ENCODE data around the gene PCDH15.
"Not testable (repeated sequence)": the region's sequence is repeated elsewhere in the genome, so short reads cannot be mapped to it uniquely, and the experiment has no call there.

Gene PCDH15

GRCh38 chr10:54469587-54470323 is 331.3 kb downstream of the PCDH15 start:
- H3K4me3 ChIP-seq (ENCODE audit: low read length) = no peak overlapping the region
- DNase-seq (ENCODE audit: low read depth, low spot score) = no peak

GRCh38 chr10:54454271-54454670 is 346.8 kb downstream of the PCDH15 start:
- DNase-seq (ENCODE audit: low read depth, low spot score) = no peak

GRCh38 chr10:54449056-54449455 is 352.0 kb downstream of the PCDH15 start:
- no peak for DNase-seq (ENCODE audit: low read depth, low spot score)
- H3K4me3 ChIP-seq (ENCODE audit: low read length) = no peak overlapping the region

More at GRCh38 chr10:54454271-54454670, 346.8 kb downstream of the PCDH15 start:
- H3K4me3 ChIP-seq (ENCODE audit: low read length) = no peak overlapping the region

- H3K4me3 ChIP-seq (ENCODE audit: low read length) = no peak overlapping the region
- no peak for DNase-seq (ENCODE audit: low read depth, low spot score)
Observed at GRCh38 chr10:54444170-54444569, 356.9 kb downstream of the PCDH15 start.

- H3K4me3 ChIP-seq (ENCODE audit: low read length) = no peak overlapping the region
- DNase-seq (ENCODE audit: low read depth, low spot score) = no peak
Observed at GRCh38 chr10:54441275-54441674, 359.8 kb downstream of the PCDH15 start.

GRCh38 chr10:54434782-54435181 is 366.2 kb downstream of the PCDH15 start:
- DNase-seq (ENCODE audit: low read depth, low spot score) = no peak
- H3K4me3 ChIP-seq (ENCODE audit: low read length) = no peak overlapping the region

- no peak overlapping the region for H3K4me3 ChIP-seq (ENCODE audit: low read length)
- DNase-seq (ENCODE audit: low read depth, low spot score) = no peak
Observed at GRCh38 chr10:54415483-54415882, 385.5 kb downstream of the PCDH15 start.

- H3K4me3 ChIP-seq (ENCODE audit: low read length) = no peak overlapping the region
- DNase-seq (ENCODE audit: low read depth, low spot score) = peak; percentile 16
Observed at GRCh38 chr10:54402576-54402975, 398.5 kb downstream of the PCDH15 start.

- no peak overlapping the region for H3K4me3 ChIP-seq (ENCODE audit: low read length)
- no peak for DNase-seq (ENCODE audit: low read depth, low spot score)
Observed at GRCh38 chr10:54396031-54396430, 405.0 kb downstream of the PCDH15 start.

- H3K4me3 ChIP-seq (ENCODE audit: low read length); DNase-seq (ENCODE audit: low read depth, low spot score): not testable (repeated sequence)
Observed at GRCh38 chr10:54394598-54394997, 406.4 kb downstream of the PCDH15 start.

- no peak overlapping the region for H3K4me3 ChIP-seq (ENCODE audit: low read length)
- no peak for DNase-seq (ENCODE audit: low read depth, low spot score)
Observed at GRCh38 chr10:54372179-54372578, 428.9 kb downstream of the PCDH15 start.

GRCh38 chr10:54368984-54369383 is 432.0 kb downstream of the PCDH15 start:
- no peak overlapping the region for H3K4me3 ChIP-seq (ENCODE audit: low read length)
- no peak for DNase-seq (ENCODE audit: low read depth, low spot score)

- no peak for DNase-seq (ENCODE audit: low read depth, low spot score)
- H3K4me3 ChIP-seq (ENCODE audit: low read length) = no peak overlapping the region
Observed at GRCh38 chr10:54363390-54363789, 437.6 kb downstream of the PCDH15 start.

GRCh38 chr10:54342058-54342457 is 459.0 kb downstream of the PCDH15 start:
- no peak overlapping the region for H3K4me3 ChIP-seq (ENCODE audit: low read length)
- no peak for DNase-seq (ENCODE audit: low read depth, low spot score)

GRCh38 chr10:54335296-54335695 is 465.7 kb downstream of the PCDH15 start:
- no peak for DNase-seq (ENCODE audit: low read depth, low spot score)
- H3K4me3 ChIP-seq (ENCODE audit: low read length) = no peak overlapping the region

GRCh38 chr10:54319341-54319740 is 481.7 kb downstream of the PCDH15 start:
- no peak overlapping the region for H3K4me3 ChIP-seq (ENCODE audit: low read length)
- no peak for DNase-seq (ENCODE audit: low read depth, low spot score)

GRCh38 chr10:54318470-54318869 is 482.6 kb downstream of the PCDH15 start:
- H3K4me3 ChIP-seq (ENCODE audit: low read length) = no peak overlapping the region
- DNase-seq (ENCODE audit: low read depth, low spot score) = no peak

- no peak for DNase-seq (ENCODE audit: low read depth, low spot score)
Observed at GRCh38 chr10:54314430-54314829, 486.6 kb downstream of the PCDH15 start.

GRCh38 chr10:54284526-54285193 is 516.4 kb downstream of the PCDH15 start:
- no peak overlapping the region for H3K4me3 ChIP-seq (ENCODE audit: low read length)
- no peak for DNase-seq (ENCODE audit: low read depth, low spot score)

More at GRCh38 chr10:54314430-54314829, 486.6 kb downstream of the PCDH15 start:
- no peak overlapping the region for H3K4me3 ChIP-seq (ENCODE audit: low read length)

- no peak for DNase-seq (ENCODE audit: low read depth, low spot score)
- no peak overlapping the region for H3K4me3 ChIP-seq (ENCODE audit: low read length)
Observed at GRCh38 chr10:54282012-54282411, 519.0 kb downstream of the PCDH15 start.

GRCh38 chr10:54266395-54266794 is 534.6 kb downstream of the PCDH15 start:
- no peak for DNase-seq (ENCODE audit: low read depth, low spot score)

More at GRCh38 chr10:54266395-54266794, 534.6 kb downstream of the PCDH15 start:
- no peak overlapping the region for H3K4me3 ChIP-seq (ENCODE audit: low read length)
